Measurements from ENCODE around the gene RPS6KB1.
A peak's percentile ranks its signal among the peaks of the same experiment; 100 is the strongest.

RPS6KB1 gene

GRCh38 chr17:59888145-59888750 is 4.7 kb upstream of the RPS6KB1 start:
- no peak overlapping the region for H3K4me3 ChIP-seq (replicated peaks; ENCODE audit: insufficient read depth, low read length)
- TF ChIP-seq SPI1 (IDR thresholded peaks at IDR 0.05; ENCODE audit: borderline replicate concordance, low read depth) (no peak), CTCF (IDR thresholded peaks at IDR 0.05; ENCODE audit: insufficient read depth, low read length) (no peak), POLR2AphosphoS5 (IDR thresholded peaks at IDR 0.05; ENCODE audit: low read depth) (no peak), GABPA (IDR thresholded peaks at IDR 0.05; ENCODE audit: low read depth) (no peak), REST (IDR thresholded peaks at IDR 0.05; ENCODE audit: insufficient replicate concordance, low read depth) (no peak)
- DNase-seq (ENCODE audit: low read depth in 1 of 2, low spot score in 1 of 2) = no peak
- no peaks in the 10 kb centered on the region for H3K27me3 ChIP-seq (ENCODE audit: insufficient read depth, poor library complexity, severe bottlenecking)
- no peak overlapping the region for H3K27ac ChIP-seq (replicated peaks)

GRCh38 chr17:59890720-59891119 is 2.2 kb upstream of the RPS6KB1 start:
- no peak for DNase-seq (ENCODE audit: low read depth in 1 of 2, low spot score in 1 of 2)
- TF ChIP-seq GABPA (IDR thresholded peaks at IDR 0.05; ENCODE audit: low read depth) (no peak), POLR2AphosphoS5 (IDR thresholded peaks at IDR 0.05; ENCODE audit: low read depth) (no peak)
- no peaks in the 10 kb centered on the region for H3K27me3 ChIP-seq (ENCODE audit: insufficient read depth, poor library complexity, severe bottlenecking)
- H3K4me3 ChIP-seq (replicated peaks; ENCODE audit: insufficient read depth, low read length) = no peak overlapping the region
- no peak overlapping the region for H3K27ac ChIP-seq (replicated peaks)

GRCh38 chr17:59892251-59892923 is 534 bp upstream of the RPS6KB1 start:
- Histone ChIP-seq H3K27me3 (ENCODE audit: insufficient read depth, poor library complexity, severe bottlenecking) (no peaks in the 10 kb centered on the region), H3K4me3 (replicated peaks; ENCODE audit: insufficient read depth, low read length) (peak overlapping the region; percentile 99), H3K27ac (replicated peaks) (peak overlapping the region; percentile 85)
- no peak for TF ChIP-seq POLR2AphosphoS5 (IDR thresholded peaks at IDR 0.05; ENCODE audit: low read depth)
- peak; percentile 56; the same call in 1 of the 2 replicates for TF ChIP-seq SPI1 (IDR thresholded peaks at IDR 0.05; ENCODE audit: borderline replicate concordance, low read depth)
- no peak for TF ChIP-seq GABPA (IDR thresholded peaks at IDR 0.05; ENCODE audit: low read depth)
- no peak for TF ChIP-seq CTCF (IDR thresholded peaks at IDR 0.05; ENCODE audit: insufficient read depth, low read length)
- no peak for DNase-seq (ENCODE audit: low read depth in 1 of 2, low spot score in 1 of 2)

GRCh38 chr17:59893676-59894100 is 767 bp downstream of the RPS6KB1 start:
- DNase-seq (ENCODE audit: low read depth in 1 of 2, low spot score in 1 of 2) = peak in 1 of 2 experiments; percentile 34
- no peaks in the 10 kb centered on the region for H3K27me3 ChIP-seq (ENCODE audit: insufficient read depth, poor library complexity, severe bottlenecking)
- H3K4me3 ChIP-seq (replicated peaks; ENCODE audit: insufficient read depth, low read length) = peak overlapping the region; percentile 99
- peak overlapping the region; percentile 85 for H3K27ac ChIP-seq (replicated peaks)
- TF ChIP-seq REST (IDR thresholded peaks at IDR 0.05; ENCODE audit: insufficient replicate concordance, low read depth) (no peak), POLR2AphosphoS5 (IDR thresholded peaks at IDR 0.05; ENCODE audit: low read depth) (no peak), CTCF (IDR thresholded peaks at IDR 0.05; ENCODE audit: insufficient read depth, low read length) (no peak), SPI1 (IDR thresholded peaks at IDR 0.05; ENCODE audit: borderline replicate concordance, low read depth) (no peak), GABPA (IDR thresholded peaks at IDR 0.05; ENCODE audit: low read depth) (no peak)
